GM13977 (cell line): ENCODE measurements around the gene AHCY.
A peak's percentile ranks its signal among the peaks of the same experiment; 100 is the strongest.
"Not testable (repeated sequence)": the region's sequence is repeated elsewhere in the genome, so short reads cannot be mapped to it uniquely, and the experiment has no call there.

Source experiments
- DNase-seq: peaks from one replicate; pipeline ENCODE4 v3.0.0; 2012; ENCODE audit warnings: low spot score
- CTCF ChIP-seq: IDR thresholded peaks from 2 replicates; pipeline ENCODE4 v1.5.1; 2012; ENCODE audit warnings: mild to moderate bottlenecking, control low read depth; ENCODE audit not compliant: insufficient read depth; ENCODE audit errors: extremely low read depth, missing control alignments
- in situ Hi-C: fragments of 300-500 bp; cut with MboI; formaldehyde crosslinking; loops from one replicate; pipeline ENCODE4 v1.12.0; 2022; ENCODE audit warnings: low sequenced_read_pairs, low pct_unique_long_range_greater_than_20kb, mixed read lengths, inconsistent platforms; ENCODE audit not compliant: unreplicated experiment

AHCY gene

GRCh38 chr20:34269996-34270627, 33.0 kb downstream of the AHCY start:
- in situ Hi-C loops, result no loop called here
- no peak for TF ChIP-seq CTCF
- DNase-seq, result peak; percentile 23

GRCh38 chr20:34268851-34269636, 34.1 kb downstream of the AHCY start:
- peak; percentile 18 for TF ChIP-seq CTCF
- peak; percentile 56 for DNase-seq
- in situ Hi-C loops, result no loop called here

- no peak for DNase-seq
- in situ Hi-C loops, result no loop called here
- no peak for TF ChIP-seq CTCF
Measured at GRCh38 chr20:34268145-34268544, 35.0 kb downstream of the AHCY start.

DNA sequence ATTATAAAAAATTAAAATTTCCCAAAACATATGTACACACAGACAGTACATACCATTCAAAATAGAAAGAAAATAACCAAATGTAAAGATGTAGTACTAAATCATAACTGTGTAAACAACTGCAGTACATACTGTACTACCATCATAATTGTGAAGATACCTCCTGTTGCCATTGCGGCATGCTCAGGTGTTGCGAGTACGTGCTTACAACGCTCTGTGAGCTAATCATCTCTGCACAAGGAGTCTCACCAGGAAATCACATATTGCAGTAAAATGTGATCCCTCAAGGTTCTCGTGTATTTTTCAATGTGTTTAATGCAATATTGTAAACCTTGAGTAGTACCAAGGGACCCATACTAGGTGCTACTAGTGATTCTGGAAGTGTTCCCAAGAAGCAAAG, 39.0 kb downstream of the AHCY start:
- no peak for DNase-seq
- no peak for TF ChIP-seq CTCF
- in situ Hi-C loops, result no loop called here

DNA sequence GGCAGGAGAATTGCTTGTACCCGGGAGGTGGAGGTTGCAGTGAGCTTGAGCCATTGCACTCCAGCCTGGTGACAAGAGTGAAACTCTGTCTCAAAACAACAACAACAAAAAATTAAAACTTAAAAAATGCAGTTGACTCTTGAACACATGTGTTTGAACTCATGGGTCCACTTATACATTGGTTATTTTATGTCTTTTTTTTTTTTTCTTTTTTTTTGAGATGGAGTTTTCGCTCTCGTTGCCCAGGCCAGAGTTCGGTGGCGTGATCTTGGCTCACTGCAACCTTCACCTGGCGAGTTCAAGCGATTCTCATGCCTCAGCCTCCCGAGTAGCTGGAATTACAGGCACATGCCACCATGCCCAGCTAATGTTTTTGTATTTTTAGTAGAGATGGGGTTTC, 39.7 kb downstream of the AHCY start:
- in situ Hi-C loops, DNase-seq: not testable (repeated sequence)

DNA sequence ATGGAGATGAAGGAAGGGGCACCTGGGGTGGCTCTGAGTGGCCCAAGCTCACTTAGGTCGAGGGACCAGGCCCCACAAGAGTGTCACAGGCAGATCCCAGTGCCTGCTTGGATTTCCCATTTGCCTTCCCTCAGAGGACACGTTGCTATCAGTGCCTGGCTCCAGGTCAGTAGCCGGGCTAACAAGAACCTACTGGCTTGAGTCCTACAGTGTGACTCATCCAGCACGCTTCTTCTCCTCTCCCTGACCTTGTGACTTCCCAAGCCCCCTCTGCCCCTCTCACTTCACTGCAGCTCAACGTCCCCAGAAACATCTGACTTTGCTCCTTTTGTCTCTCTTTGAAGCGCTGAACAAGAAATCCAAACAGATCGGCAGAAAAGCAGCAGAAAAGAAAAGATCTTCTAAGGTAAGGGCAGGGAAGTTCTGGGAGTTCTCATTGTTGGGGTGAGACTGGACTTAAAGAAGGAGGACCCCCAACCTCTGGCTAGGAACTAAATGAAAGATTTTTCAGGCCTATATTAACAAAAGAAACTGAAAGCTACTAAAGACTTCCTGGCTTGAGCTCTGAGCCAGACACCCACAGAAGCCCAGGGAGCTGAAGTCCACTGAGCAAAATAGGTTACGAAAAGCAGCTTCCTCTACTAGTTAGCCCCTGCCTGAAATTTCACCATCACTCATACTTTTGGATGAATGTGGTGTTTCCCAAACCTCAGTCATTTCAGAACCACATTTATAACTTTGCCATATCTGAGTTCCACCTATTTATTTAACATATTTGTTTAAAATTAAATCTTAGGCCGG, 40.5 kb downstream of the AHCY start:
- DNase-seq, result no peak
- in situ Hi-C loops, result no loop called here
- TF ChIP-seq CTCF, result no peak
